HG02763 (cell line): ENCODE data around the gene NPB.

ENCODE experiments used
- ATAC-seq: cut with Tn5 transposase; IDR thresholded peaks from one replicate; pipeline ENCODE4 v1.9.1; 2021; ENCODE audit warnings: mild to moderate bottlenecking, moderate library complexity; ENCODE audit not compliant: unreplicated experiment

The NPB gene

GRCh38 chr17:81923302-81924260, 21.5 kb downstream of the NPB start:
- no peak for ATAC-seq

- ATAC-seq: no peak
Observed at GRCh38 chr17:81924557-81925532, 22.8 kb downstream of the NPB start.

- ATAC-seq: no peak
Observed at GRCh38 chr17:81925860-81926450, 23.9 kb downstream of the NPB start.

- ATAC-seq: peak; percentile 16
Observed at GRCh38 chr17:81926451-81927151, 24.6 kb downstream of the NPB start.

GRCh38 chr17:81927152-81927652, 25.2 kb downstream of the NPB start:
- peak; percentile 2 for ATAC-seq

GRCh38 chr17:81927653-81928543, 25.9 kb downstream of the NPB start, which contains the start of gene MAFG:
Gene MAFG, minus strand, starts transcription at chr17:81927735. Its CDS starts 4,550 bp downstream, at chr17:81923185.
- ATAC-seq: peak; percentile 69

- no peak for ATAC-seq
Observed at GRCh38 chr17:81928544-81929252, 26.7 kb downstream of the NPB start.

GRCh38 chr17:81929253-81930141, 27.5 kb downstream of the NPB start:
- ATAC-seq: no peak

- no peak for ATAC-seq
Observed at GRCh38 chr17:81930142-81931125, 28.4 kb downstream of the NPB start.

GRCh38 chr17:81931189-81931556, 29.1 kb downstream of the NPB start:
- no peak for ATAC-seq

- ATAC-seq: no peak
Observed at GRCh38 chr17:81931557-81932332, 29.7 kb downstream of the NPB start.

- no peak for ATAC-seq
Observed at GRCh38 chr17:81932333-81932983, 30.4 kb downstream of the NPB start.

- no peak for ATAC-seq
Observed at GRCh38 chr17:81933178-81933699, 31.2 kb downstream of the NPB start.

- no peak for ATAC-seq
Observed at GRCh38 chr17:81934098-81934757, 32.2 kb downstream of the NPB start.
